GM18508 (cell line): ENCODE results near the gene CAMKK2.
"Not testable (repeated sequence)": the region's sequence is repeated elsewhere in the genome, so short reads cannot be mapped to it uniquely, and the experiment has no call there.

Source experiments
- ATAC-seq: cut with Tn5 transposase; IDR thresholded peaks from one replicate; pipeline ENCODE4 v1.9.1; 2021; ENCODE audit warnings: moderate number of reproducible peaks; ENCODE audit not compliant: insufficient read depth, unreplicated experiment

The CAMKK2 gene

DNA sequence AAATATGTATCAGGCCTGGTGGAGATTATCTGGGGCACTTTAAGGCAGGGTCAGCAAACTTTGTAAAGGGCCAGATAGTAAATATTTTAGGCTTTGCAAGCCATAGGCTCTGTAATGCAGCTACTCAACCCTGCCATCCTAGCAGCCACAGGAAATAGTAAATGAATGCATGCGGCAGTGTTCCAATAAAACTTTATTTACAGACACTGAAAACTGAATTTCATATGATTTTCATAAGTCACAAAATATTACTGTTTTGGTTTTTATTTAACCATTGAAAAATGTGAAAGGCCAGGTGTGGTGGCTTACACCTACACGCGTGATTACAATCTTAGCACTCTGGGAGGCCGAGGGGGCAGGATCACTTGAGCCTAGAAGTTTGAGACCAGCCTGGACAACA is 3.2 kb upstream of the CAMKK2 start:
- ATAC-seq: no peak

DNA sequence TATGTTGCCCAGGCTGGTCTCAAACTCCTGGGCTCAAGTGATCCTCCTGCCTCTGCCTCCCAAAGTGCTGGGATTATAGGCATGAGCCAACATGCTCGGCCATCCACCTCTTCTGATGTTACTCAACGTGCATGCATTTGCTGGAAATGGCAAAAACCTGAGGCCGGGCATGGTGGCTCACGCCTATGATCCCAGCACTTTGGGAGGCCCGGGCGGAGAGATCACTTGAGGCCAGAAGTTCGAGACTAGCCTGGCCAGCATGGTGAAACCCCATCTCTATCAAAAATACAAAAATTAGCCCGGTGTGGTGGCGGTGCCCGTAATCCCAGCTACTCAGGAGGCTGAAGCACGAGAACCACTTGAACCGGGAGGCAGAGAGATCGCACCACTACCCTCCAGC is 1.9 kb upstream of the CAMKK2 start:
- not testable (repeated sequence) for ATAC-seq

DNA sequence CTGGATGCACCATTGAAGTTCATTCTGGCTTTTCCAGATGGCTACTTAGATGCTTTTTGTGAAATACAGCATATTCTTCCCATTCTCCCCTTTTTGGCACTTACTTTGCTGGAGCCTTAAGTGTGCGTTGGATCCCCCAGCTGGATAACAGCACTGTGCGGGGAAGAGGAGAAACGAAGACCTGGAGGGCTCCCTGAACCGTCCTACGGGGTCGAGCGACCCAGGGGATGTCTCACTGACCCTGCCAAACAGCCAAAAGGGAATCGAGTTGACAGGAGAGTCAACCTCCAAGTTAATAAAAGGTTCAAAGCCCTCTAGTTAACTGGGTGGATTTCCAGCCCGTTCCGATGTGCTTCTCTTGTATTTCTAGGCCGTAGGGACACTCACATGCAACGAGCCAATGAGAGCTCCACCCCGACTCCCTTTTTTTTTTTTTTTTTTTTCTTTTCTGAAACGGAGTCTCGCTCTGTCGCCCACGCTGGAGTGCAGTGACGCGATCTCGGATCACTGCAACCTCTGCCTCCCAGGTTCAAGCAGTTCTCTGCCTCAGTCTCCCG is 1.0 kb upstream of the CAMKK2 start:
- ATAC-seq: no peak

DNA sequence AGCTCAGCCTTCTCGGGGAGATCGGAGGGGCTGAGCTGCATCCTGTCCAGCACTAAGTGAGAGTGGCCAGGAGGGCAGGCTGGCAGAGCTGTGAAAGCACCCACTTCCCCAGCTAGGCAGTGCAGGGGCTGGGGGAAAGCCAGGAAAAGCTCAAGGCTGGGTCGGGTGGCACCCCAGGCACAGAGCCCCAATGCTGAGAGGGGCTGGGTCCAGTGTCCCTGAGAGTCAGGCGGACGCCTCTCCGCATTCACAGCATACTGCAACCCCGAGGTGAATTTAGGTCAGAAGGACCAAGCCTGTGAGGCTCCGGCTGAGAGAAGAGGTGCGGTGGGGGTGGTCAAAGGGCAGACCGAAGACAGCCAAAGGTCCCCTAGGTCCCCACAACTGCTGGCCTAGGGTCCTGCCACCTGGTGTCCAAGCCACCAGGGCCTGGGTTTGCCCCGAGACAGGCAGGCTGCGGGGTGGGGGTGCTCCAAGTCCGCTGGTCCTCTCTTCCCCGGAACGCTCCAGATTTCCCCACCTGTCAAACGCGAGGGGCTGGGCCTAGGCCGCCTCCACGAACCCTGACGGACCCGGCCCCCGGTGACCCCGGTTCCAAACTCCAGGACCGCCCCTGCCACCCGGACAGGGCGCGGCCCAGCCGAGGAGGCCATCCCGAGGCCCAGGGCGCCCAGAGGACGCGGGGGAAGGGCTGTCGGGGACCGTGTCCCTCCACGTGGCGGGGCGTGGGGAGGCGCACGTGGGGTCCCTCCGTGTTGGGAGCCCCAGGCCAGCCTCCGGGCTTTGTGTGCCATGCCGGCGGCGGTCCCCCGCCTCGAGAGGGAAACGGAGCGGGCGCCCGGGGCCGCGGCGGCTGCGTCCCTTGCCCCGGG is 527 bp downstream of the CAMKK2 start:
- ATAC-seq: no peak

DNA sequence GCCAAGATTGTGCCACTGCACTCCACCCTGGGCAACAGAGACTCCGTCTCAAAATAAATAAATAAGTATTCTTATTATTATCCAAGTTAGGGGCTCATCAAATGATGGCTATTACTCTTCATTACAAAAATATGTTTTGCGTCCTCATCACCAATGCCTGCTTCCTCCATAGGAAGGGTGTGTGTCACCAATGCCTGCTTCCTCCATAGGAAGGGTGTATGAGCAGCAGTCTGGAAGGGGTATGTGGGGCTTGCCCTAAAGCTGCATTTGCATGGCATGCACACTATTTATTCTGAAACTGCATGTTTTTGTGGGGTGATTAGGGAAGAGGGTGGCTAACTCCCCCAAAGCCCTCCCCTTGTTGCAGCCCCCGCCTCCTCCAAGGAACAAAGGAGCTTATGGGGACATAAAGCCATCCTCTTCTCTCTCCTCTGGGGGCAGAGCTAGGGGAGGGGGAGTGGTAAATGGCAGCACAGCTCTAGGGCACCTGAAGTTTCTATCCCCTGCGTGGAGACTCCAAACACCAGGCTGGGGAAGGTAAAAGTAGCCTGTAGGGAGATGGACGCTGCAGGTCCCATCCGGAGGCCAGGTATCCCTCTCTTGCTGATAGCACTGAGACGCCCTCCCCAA is 1.3 kb downstream of the CAMKK2 start:
- ATAC-seq: no peak

DNA sequence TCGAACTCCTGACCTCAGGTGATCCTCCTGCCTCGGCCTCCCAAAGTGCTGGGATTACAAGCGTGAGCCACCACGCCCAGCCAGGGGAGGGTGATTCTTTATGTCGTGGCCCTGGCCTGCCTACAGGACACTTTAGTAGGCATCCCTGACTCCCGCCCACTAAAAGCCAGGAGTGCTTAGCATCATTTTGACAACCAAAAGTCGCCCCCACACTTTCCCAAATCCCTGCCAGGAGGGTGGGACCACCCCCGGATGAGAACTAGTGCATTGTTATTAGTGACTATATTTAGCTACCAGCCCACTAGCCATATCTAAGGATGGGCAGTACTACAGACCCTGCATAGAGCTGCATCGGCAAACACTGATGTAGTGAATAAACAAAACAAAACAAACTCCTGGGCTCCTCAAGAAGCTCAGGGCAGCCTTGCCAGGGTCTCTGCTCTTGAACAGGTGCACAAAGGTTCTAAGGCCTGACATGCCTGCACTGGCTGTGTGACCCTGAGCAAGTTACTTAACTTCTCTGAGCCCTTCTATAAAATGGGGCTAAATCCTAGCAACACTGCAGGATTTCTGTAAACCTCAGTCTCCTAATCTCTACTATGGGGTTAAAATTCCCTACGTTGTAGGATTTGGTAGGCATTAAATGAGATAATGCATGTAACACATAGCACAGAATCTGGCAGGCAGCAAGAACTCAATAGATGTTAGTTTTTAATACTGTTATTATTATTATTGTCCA is 2.2 kb downstream of the CAMKK2 start:
- no peak for ATAC-seq

DNA sequence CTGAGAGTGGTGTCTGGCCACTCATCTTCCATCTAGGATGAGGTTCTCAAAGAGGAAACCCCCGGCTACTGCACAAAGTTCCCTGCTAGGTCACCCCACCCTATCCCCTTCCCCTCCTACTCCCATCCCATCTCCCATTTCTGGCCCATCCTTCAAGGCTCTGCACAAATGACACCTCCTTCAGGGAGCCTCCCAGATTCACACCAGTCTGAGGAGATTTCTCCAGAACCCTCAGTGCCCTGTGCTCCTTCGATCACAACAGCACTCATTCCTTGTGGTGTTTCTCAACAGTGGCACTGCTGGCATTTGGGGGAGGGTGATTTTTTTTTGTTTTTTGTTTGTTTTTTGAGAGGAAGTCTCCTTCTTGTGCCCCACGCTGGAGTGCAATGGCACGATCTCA is 2.9 kb downstream of the CAMKK2 start:
- ATAC-seq: no peak

DNA sequence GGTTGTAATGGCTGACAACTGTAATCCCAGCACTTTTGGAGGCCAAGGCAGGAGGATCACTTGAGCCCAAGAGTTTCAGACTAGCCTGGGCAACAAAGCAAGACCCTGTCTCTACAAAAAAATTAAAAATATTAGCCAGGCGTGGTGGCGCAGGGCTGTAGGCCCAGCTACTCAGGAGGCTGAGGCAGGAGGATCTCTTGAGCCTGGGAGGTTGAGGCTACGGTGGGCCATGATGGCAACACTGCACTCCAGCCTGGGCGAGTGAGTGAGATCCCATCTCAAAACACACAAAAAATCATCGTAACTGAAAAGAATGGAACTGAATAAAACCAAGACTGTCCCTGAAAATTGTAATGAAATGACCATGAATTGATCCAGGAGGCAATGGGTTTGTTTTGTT is 6.1 kb downstream of the CAMKK2 start:
- no peak for ATAC-seq

DNA sequence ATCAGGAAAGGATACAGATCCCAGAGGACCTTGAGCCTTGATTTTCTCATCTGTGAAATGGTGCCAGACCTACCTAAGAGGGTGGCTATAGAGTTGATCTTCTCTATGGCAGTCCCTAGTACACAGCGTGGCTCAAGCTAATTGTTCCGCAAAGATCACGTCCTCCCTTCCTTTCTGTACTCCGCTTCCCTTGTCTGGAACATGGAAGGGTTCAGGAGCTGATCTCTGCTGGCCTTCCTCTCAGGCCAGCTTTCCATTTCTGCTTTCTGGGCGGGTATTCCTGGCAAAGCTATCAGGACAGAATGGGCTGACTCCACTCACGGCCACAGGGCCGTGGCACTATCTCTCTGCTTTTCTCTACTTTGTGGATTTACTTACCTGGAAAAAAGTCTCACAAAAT is 6.5 kb downstream of the CAMKK2 start:
- ATAC-seq: no peak

DNA sequence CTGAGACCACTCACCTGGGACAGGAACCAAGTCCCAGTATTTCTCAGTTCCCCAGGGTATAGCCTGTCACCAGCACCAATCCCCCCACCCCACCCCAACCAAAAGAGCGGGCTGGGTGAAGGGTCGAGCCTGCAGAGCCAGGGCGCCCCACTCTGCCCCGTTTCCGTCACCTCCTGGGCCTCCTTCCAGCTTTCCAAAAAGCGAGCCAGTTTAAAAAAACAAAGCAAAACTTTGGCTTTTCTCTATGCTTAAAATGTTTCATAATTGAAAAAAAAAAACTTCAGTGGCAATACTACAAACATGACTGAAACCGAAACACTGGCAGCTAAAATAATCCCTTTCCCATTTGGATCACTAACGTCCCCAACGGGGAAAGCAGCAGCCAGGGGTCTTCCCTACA is 7.5 kb downstream of the CAMKK2 start:
- ATAC-seq: no peak

DNA sequence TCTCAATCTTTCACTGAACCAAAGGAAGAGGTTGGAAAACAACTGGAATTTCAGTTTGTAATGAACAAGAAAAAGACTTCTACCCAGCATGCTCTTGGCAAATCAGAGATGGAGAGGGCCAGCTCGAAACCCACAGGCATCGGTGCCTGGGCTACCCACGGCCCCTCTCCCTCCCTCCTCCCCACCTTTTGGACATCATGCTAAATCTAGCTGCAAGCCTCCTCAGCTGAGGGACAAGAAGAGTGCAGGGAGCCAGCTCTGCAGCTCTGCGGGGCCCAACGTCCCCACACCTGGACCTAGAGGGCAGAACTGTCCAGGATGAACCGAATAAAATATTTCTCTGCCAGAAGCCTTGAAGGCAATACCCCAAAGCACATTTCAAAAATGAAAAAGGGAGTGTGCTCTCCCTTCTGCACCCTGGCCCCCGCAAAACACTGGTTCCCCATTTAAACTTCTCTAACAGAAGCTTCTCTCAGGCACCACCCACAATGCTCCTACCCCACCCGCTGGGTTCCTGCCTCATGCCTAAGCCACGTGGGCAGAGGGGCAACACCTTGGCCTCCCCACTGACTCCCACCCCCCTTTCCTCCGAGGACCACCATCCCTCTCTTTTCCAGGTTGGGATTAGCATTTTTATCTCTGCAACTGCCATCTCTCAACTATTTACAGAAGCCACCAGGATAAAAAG is 8.2 kb downstream of the CAMKK2 start:
- no peak for ATAC-seq

DNA sequence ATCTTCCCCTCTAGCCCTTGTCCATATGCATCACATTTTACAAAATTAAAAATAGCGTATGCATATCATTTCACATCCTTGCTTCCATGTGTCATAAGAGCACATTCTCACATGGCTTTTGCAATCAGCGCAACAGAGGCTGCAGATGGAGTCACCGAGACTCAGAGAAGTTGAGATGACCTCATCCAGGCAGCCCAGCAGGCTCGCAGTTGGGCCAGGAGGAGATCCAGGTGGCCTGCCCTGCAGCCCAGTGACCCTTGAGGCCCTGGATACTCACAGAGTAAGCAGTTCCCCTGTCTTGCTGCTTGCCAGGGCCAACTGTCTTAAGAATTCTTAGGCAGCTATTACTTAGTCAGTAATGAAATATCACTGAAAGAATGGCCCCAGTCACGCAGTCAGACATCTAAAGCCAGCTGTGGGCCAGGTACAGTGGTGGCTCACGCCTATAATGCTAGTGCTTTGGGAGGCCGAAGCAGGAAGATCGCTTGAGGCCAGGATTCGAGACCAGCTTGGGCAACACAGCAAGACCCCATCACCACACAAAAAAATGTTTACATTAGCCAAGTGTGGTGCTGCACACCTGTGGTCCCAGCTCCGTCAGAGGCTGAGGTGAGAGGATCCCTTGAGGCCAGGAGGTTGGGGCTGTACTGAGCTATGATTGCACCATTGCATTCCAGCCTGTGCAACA is 9.1 kb downstream of the CAMKK2 start:
- ATAC-seq: no peak

DNA sequence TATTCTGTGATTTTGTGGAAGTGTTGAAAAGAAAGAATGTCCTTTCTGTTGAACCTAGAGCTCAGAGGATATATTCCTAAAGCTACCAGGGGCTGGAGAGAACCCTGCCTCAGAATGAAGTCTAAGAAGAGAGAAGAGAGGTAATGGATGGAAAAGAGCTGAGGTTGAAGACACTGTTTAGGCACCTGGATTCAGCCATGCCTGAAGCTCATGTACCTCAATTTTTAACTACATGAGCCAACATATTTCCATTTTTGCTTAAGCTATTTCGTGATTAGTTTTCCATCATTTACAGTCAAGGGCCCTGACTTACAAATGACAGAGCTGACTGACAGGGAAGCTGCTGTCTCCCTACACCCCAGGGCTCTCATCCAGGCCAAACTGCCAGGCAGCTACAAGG is 10.7 kb downstream of the CAMKK2 start:
- no peak for ATAC-seq

DNA sequence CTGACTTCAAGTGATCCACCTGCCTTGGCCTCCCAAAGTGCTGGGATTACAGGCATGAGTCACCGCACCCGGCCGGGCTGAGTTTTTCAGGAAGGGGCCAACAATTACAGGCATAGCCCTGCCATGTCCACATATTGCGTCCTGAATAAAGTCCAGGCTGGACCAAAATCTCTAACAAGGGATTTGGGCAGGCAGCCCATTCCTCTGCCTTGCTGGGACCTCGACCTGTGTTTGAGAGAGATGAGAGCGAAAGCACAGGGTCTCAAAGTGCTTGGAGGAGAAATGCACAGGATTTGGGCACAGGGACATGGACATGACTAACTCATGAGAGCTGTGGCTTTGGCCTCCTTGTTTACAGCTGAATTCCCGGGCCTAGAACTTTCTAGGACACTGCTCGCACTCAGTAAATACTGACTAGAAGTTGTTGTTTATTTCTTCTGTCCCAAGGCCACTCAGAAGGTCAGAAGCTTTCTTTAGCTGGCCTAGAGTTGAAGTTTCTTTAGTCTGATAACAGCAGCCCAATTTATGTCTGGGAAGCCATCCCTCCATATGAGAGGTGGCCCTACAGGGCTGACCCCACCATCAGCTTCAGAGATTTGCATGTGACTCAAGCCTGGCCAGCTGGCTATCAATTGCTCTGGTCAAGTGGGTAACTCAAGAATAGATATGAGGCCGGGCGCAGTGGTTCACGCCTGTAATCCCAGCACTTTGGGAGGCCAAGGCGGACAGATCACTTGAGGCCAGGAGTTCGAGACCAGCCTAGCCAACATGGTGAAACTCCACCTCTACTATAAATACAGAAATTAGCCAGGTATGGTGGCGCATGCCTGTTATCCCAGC is 11.7 kb downstream of the CAMKK2 start:
- ATAC-seq: no peak

DNA sequence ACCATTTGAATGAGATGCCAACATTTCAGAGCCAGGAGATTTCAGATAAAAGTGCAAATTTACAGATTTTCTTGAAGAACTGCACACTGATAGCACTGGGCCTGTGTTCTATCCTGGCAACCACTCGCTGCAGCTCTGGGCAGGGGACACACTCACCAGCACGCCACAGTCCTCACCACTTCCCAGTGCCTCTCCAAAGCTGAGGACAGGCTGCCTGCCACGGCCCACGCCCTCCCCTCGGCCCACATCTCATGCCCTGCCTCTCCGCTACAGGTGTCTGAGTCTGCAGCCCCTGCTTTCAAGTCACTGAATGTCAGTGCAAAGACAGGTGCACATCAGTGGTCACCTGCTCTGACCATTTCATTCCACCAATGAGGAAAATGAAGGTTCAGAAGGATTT is 12.7 kb downstream of the CAMKK2 start:
- no peak for ATAC-seq

DNA sequence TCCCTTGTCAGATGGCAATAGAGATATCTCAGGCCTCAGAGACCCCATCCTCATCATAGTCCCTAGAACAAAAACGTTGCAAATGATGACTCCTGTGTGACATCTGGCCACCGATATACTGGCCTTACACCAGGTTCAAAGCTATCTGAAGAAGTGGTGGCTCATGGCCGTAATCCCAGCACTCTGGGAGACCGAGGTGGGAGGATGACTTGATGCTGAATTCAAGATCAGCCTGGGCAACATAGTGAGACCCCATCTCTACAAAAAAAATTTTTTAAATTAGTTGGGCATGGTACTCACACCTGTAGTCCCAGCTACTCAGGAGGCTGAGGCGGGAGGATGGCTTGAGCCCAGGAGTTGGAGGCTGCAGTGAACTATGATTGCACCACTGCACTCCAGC is 13.1 kb downstream of the CAMKK2 start:
- no peak for ATAC-seq

DNA sequence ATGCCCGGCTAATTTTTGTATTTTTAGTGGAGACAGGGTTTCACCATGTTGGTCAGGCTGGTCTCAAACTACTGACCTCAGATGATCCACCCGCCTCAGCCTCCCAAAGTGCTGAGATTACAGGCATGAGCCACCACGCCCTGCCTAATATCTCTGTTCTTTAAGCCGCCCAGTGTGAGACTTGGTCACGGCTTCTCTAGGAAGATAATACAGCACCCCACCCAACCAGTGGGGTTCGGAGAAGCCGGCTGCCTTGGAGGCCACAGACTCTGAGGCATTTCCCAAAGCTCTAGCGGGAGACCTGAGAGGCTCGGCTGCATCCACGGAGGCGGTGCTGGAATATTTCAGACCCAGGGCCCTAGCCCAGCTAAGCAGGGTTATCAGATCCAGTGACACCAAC is 13.6 kb downstream of the CAMKK2 start:
- not testable (repeated sequence) for ATAC-seq

DNA sequence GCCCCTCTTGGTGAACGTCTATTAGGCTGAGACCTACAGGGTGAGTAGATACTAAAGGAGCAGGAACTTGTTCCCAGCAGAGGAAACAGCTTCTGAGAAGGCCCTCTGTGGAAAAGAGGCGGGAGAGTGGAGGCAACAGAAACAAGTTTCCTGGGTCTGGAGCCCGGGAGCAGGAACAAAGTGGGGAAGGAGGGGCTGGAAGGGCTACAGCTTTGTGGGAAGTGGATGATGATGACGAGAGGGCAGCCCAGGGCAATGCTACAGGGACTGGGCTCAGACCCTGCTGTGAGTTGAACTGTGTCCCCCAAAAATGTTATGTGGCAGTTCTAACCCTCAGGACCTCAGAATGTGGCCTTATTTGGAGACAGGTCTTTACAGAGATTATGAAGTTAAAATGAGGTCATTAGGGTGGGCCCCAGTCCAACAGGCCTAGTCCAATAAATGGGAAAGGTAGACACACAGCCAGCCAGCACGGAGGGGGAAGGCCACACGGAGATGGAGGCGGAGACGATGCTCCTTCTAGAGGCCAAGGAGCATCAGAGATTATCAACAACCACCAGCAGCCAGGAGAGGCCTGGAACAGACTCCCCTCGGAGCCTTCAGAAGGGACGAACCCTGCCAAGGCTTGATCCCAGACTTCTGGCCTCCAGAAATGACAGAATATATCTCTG is 14.3 kb downstream of the CAMKK2 start:
- ATAC-seq: no peak
